HUES48 (cell line): ENCODE data around the gene BCLAF1.

Source experiments
- H3K27ac ChIP-seq: one replicate; pipeline ENCODE4 v1.7.0; 2013; ENCODE audit warnings: low read depth, low read length, inconsistent platforms
- H3K27me3 ChIP-seq: 2 replicates; pipeline ENCODE4 v1.6.1; 2013; ENCODE audit warnings: mild to moderate bottlenecking, low read length; ENCODE audit not compliant: control insufficient read depth, insufficient read depth
- H3K36me3 ChIP-seq: 2 replicates; pipeline ENCODE4 v1.6.1; 2013; ENCODE audit warnings: low read length; ENCODE audit not compliant: control insufficient read depth, insufficient read depth
- H3K4me1 ChIP-seq: 2 replicates; pipeline ENCODE4 v1.6.1; 2013; ENCODE audit warnings: mild to moderate bottlenecking, low read length; ENCODE audit not compliant: control insufficient read depth, insufficient read depth
- H3K4me3 ChIP-seq: 2 replicates; pipeline ENCODE4 v1.5.1; 2013; ENCODE audit warnings: mild to moderate bottlenecking, low read depth, low read length
- H3K9ac ChIP-seq: 2 replicates; pipeline ENCODE4 v1.6.1; 2013; ENCODE audit warnings: mild to moderate bottlenecking, low read depth, low read length, moderate library complexity
- H3K9me3 ChIP-seq: 2 replicates; pipeline ENCODE4 v1.6.1; 2013; ENCODE audit warnings: low read length; ENCODE audit not compliant: control insufficient read depth, insufficient read depth

Gene BCLAF1

GRCh38 chr6:136326038-136326553 is 36.5 kb upstream of the BCLAF1 start:
- Histone ChIP-seq H3K4me1 (no peaks in the 10 kb centered on the region), H3K9ac (no peak overlapping the region), H3K27ac (no peak overlapping the region), H3K36me3 (no peaks in the 10 kb centered on the region), H3K27me3 (no peaks in the 10 kb centered on the region), H3K4me3 (no peak overlapping the region), H3K9me3 (no peaks in the 10 kb centered on the region)

GRCh38 chr6:136324686-136325380 is 35.2 kb upstream of the BCLAF1 start:
- H3K36me3 ChIP-seq = no peaks in the 10 kb centered on the region
- H3K27ac ChIP-seq = peak overlapping the region; percentile 5
- no peaks in the 10 kb centered on the region for H3K27me3 ChIP-seq
- no peaks in the 10 kb centered on the region for H3K9me3 ChIP-seq
- no peak overlapping the region for H3K4me3 ChIP-seq
- no peaks in the 10 kb centered on the region for H3K4me1 ChIP-seq
- no peak overlapping the region for H3K9ac ChIP-seq

GRCh38 chr6:136323431-136324112 is 33.9 kb upstream of the BCLAF1 start:
- no peak overlapping the region for H3K9ac ChIP-seq
- H3K4me1 ChIP-seq = no peaks in the 10 kb centered on the region
- no peak overlapping the region for H3K27ac ChIP-seq
- H3K36me3 ChIP-seq = no peaks in the 10 kb centered on the region
- no peak overlapping the region for H3K4me3 ChIP-seq
- no peaks in the 10 kb centered on the region for H3K27me3 ChIP-seq
- H3K9me3 ChIP-seq = no peaks in the 10 kb centered on the region

DNA sequence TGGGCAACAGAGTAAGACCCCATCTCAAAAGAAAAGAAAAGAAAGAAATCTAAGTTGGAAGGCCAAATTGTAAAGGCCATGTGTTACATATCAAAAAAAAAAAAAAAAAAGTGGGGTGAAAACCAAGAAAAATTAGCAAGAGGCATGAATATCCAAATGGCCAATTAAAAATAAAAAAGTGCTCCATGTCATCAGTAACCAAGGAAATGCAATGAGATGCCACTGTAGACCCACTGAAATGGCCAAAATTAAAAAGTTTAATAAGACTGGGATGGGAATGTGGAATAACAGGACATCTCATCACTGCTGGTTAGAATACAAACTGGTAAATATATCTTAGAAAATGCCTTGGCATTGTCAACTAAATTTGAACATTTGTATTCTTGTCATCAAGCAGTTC is 30.1 kb upstream of the BCLAF1 start:
- Histone ChIP-seq H3K27ac (no peak overlapping the region), H3K36me3 (no peaks in the 10 kb centered on the region), H3K9ac (no peak overlapping the region), H3K4me1 (no peaks in the 10 kb centered on the region), H3K9me3 (no peaks in the 10 kb centered on the region), H3K27me3 (no peaks in the 10 kb centered on the region), H3K4me3 (no peak overlapping the region)

- Histone ChIP-seq H3K4me3 (no peak overlapping the region), H3K4me1 (no peaks in the 10 kb centered on the region), H3K9me3 (no peaks in the 10 kb centered on the region), H3K36me3 (no peaks in the 10 kb centered on the region), H3K27me3 (no peaks in the 10 kb centered on the region), H3K27ac (no peak overlapping the region), H3K9ac (no peak overlapping the region)
Observed at GRCh38 chr6:136318676-136319075, 29.0 kb upstream of the BCLAF1 start.

DNA sequence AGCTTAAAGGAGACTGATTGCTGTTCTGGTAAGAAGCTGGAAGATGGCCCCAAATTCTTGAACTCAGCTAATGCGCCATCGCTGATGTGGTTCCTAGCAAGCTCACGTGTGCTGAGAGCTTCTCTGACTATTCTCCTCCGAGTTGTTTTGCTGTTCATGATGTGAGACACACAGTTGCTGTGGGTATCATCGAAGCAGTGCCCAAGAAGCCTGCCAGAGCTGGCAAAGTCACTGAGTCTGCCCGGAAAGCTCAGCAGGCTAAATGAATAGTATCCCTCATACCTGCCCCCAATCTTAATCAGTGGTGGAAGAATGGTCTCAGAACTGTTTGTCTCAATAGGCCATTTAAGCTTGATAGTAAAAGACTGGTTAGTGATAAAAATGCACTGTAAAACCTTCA is 28.3 kb upstream of the BCLAF1 start:
- Histone ChIP-seq H3K9ac (no peak overlapping the region), H3K27me3 (no peaks in the 10 kb centered on the region), H3K36me3 (no peaks in the 10 kb centered on the region), H3K9me3 (no peaks in the 10 kb centered on the region), H3K4me3 (no peak overlapping the region), H3K4me1 (no peaks in the 10 kb centered on the region), H3K27ac (no peak overlapping the region)

DNA sequence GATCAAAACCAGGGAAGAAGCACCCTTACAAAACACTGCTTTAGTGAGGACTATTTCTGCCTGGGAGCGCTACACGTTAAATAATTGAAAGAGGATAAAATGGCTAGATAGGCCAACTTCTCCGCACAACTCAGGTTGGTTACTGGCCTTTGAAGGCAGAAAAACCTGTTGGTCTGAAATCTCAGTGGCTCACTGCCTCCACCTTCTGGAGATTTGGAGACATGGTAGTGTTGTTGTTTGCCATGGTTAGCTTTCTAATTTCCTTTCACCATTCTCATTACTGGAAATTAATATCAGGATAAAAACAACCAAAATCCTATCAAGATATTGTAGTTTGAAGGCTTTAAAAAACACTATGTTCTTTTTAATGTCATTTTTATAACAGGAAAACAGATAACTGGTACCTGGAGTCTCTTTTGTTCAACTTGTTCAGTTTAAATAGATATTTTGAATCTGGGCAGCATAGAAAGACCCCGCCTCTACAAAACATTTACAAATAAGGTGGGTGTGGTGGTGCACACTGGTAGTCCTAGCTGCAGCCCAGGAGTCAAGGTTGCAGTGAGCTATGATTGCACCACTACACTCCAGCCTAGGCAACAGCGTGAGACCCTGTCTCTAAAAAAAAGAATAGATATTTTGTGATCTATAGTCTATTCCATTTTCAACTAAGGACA is 27.5 kb upstream of the BCLAF1 start:
- Histone ChIP-seq H3K9me3 (no peaks in the 10 kb centered on the region), H3K9ac (no peak overlapping the region), H3K27me3 (no peaks in the 10 kb centered on the region), H3K36me3 (no peaks in the 10 kb centered on the region), H3K4me1 (no peaks in the 10 kb centered on the region), H3K27ac (no peak overlapping the region), H3K4me3 (no peak overlapping the region)

DNA sequence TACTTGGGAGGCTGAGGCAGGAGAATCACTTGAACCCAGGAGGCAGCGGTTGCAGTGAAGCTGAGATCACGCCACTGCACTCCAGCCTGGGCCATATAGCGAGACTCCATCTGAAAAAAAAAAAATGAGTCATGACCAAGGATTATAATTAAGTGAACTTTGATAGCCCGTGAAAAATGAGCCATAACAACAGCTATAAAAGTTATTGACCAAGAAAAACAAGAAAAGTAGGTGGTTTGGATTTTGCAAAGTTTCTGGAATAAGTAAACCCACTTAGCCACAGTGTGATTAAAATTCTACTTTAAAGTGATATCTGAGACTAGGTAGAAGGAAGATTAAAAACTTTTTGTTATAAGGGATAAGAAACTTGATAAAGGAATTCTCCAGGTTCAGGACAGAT is 25.9 kb upstream of the BCLAF1 start:
- Histone ChIP-seq H3K9me3 (no peaks in the 10 kb centered on the region), H3K27ac (no peak overlapping the region), H3K4me1 (no peaks in the 10 kb centered on the region), H3K27me3 (no peaks in the 10 kb centered on the region), H3K4me3 (no peak overlapping the region), H3K9ac (no peak overlapping the region), H3K36me3 (no peaks in the 10 kb centered on the region)

- no peak overlapping the region for H3K4me3 ChIP-seq
- no peaks in the 10 kb centered on the region for H3K36me3 ChIP-seq
- no peaks in the 10 kb centered on the region for H3K4me1 ChIP-seq
- no peaks in the 10 kb centered on the region for H3K27me3 ChIP-seq
- no peak overlapping the region for H3K27ac ChIP-seq
- no peaks in the 10 kb centered on the region for H3K9me3 ChIP-seq
- no peak overlapping the region for H3K9ac ChIP-seq
Observed at GRCh38 chr6:136312975-136313374, 23.3 kb upstream of the BCLAF1 start.

- H3K4me1 ChIP-seq = no peaks in the 10 kb centered on the region
- no peak overlapping the region for H3K27ac ChIP-seq
Observed at GRCh38 chr6:136309729-136310311, 20.2 kb upstream of the BCLAF1 start.

DNA sequence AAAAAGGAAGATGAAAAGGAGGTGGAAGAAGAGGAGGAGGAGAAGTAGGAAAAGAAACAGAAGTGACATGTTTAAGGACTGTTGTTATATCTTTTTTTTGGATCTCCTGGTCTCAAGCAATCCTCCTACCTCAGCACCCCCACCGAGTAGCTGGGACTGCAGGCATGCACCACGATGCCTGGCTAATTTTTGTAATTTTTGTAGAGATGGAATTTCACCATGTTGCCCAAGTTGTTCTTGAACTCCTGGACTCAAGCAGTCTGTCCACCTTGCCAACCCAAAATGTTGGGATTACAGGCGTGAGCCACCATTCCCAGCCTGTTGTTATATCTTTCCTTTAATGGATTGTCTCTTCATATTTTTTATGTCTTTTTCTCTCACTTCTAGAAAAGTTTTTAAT is 19.5 kb upstream of the BCLAF1 start:
- Histone ChIP-seq H3K27ac (no peak overlapping the region), H3K27me3 (no peaks in the 10 kb centered on the region), H3K36me3 (no peaks in the 10 kb centered on the region), H3K4me3 (no peak overlapping the region), H3K9me3 (no peaks in the 10 kb centered on the region), H3K4me1 (no peaks in the 10 kb centered on the region), H3K9ac (no peak overlapping the region)

More at GRCh38 chr6:136309729-136310311, 20.2 kb upstream of the BCLAF1 start:
- H3K4me3 ChIP-seq = no peak overlapping the region
- no peaks in the 10 kb centered on the region for H3K9me3 ChIP-seq
- H3K27me3 ChIP-seq = no peaks in the 10 kb centered on the region
- no peak overlapping the region for H3K9ac ChIP-seq
- no peaks in the 10 kb centered on the region for H3K36me3 ChIP-seq
